ENCODE results near the gene ROR2. TPM values are rescaled to one million over a fixed set of nuclear protein-coding genes. Genes with fewer than 3 reads are reported as not detected.
"Not testable (repeated sequence)": the region's sequence is repeated elsewhere in the genome, so short reads cannot be mapped to it uniquely, and the experiment has no call there.

Gene ROR2
- total RNA-seq, 1 experiment from 2014 or later = 0.11 TPM

GRCh38 chr9:91654527-91654926, 295.5 kb downstream of the ROR2 start:
- in situ Hi-C loops (cut with HindIII; ENCODE audit: low pct_unique_long_range_greater_than_20kb, low sequenced_read_pairs) = no loop called here
- no peak for DNase-seq (ENCODE audit: low read depth, low spot score)

GRCh38 chr9:91647371-91647770, 302.7 kb downstream of the ROR2 start:
- in situ Hi-C loops (cut with HindIII; ENCODE audit: low pct_unique_long_range_greater_than_20kb, low sequenced_read_pairs) = no loop called here
- no peak for DNase-seq (ENCODE audit: low read depth, low spot score)

- in situ Hi-C loops (cut with HindIII; ENCODE audit: low pct_unique_long_range_greater_than_20kb, low sequenced_read_pairs) = no loop called here
- no peak for DNase-seq (ENCODE audit: low read depth, low spot score)
Measured at GRCh38 chr9:91646702-91647101, 303.3 kb downstream of the ROR2 start.

GRCh38 chr9:91644433-91644832, 305.6 kb downstream of the ROR2 start:
- DNase-seq (ENCODE audit: low read depth, low spot score) = no peak
- in situ Hi-C loops (cut with HindIII; ENCODE audit: low pct_unique_long_range_greater_than_20kb, low sequenced_read_pairs) = no loop called here

- in situ Hi-C loops (cut with HindIII; ENCODE audit: low pct_unique_long_range_greater_than_20kb, low sequenced_read_pairs) = no loop called here
- no peak for DNase-seq (ENCODE audit: low read depth, low spot score)
Measured at GRCh38 chr9:91643481-91644077, 306.4 kb downstream of the ROR2 start.

- no peak for DNase-seq (ENCODE audit: low read depth, low spot score)
- in situ Hi-C loops (cut with HindIII; ENCODE audit: low pct_unique_long_range_greater_than_20kb, low sequenced_read_pairs) = no loop called here
Measured at GRCh38 chr9:91642771-91643170, 307.3 kb downstream of the ROR2 start.

GRCh38 chr9:91640428-91640827, 309.6 kb downstream of the ROR2 start:
- no peak for DNase-seq (ENCODE audit: low read depth, low spot score)
- in situ Hi-C loops (cut with HindIII; ENCODE audit: low pct_unique_long_range_greater_than_20kb, low sequenced_read_pairs) = no loop called here

- in situ Hi-C loops (cut with HindIII; ENCODE audit: low pct_unique_long_range_greater_than_20kb, low sequenced_read_pairs) = no loop called here
- no peak for DNase-seq (ENCODE audit: low read depth, low spot score)
Measured at GRCh38 chr9:91639054-91639453, 311.0 kb downstream of the ROR2 start.

GRCh38 chr9:91634832-91635231, 315.2 kb downstream of the ROR2 start:
- in situ Hi-C loops (cut with HindIII; ENCODE audit: low pct_unique_long_range_greater_than_20kb, low sequenced_read_pairs); DNase-seq (ENCODE audit: low read depth, low spot score): not testable (repeated sequence)

GRCh38 chr9:91629718-91630117, 320.3 kb downstream of the ROR2 start:
- in situ Hi-C loops (cut with HindIII; ENCODE audit: low pct_unique_long_range_greater_than_20kb, low sequenced_read_pairs) = no loop called here

GRCh38 chr9:91628892-91629291, 321.1 kb downstream of the ROR2 start:
- no peak for DNase-seq (ENCODE audit: low read depth, low spot score)
- in situ Hi-C loops (cut with HindIII; ENCODE audit: low pct_unique_long_range_greater_than_20kb, low sequenced_read_pairs) = no loop called here

More at GRCh38 chr9:91629718-91630117, 320.3 kb downstream of the ROR2 start:
- DNase-seq (ENCODE audit: low read depth, low spot score) = no peak

GRCh38 chr9:91625331-91625730, 324.7 kb downstream of the ROR2 start:
- DNase-seq (ENCODE audit: low read depth, low spot score) = no peak
- in situ Hi-C loops (cut with HindIII; ENCODE audit: low pct_unique_long_range_greater_than_20kb, low sequenced_read_pairs) = no loop called here

- in situ Hi-C loops (cut with HindIII; ENCODE audit: low pct_unique_long_range_greater_than_20kb, low sequenced_read_pairs) = no loop called here
- no peak for DNase-seq (ENCODE audit: low read depth, low spot score)
Measured at GRCh38 chr9:91623004-91623403, 327.0 kb downstream of the ROR2 start.

- DNase-seq (ENCODE audit: low read depth, low spot score); in situ Hi-C loops (cut with HindIII; ENCODE audit: low pct_unique_long_range_greater_than_20kb, low sequenced_read_pairs): not testable (repeated sequence)
Measured at GRCh38 chr9:91622121-91622520, 327.9 kb downstream of the ROR2 start.

GRCh38 chr9:91614044-91614443, 336.0 kb downstream of the ROR2 start:
- DNase-seq (ENCODE audit: low read depth, low spot score); in situ Hi-C loops (cut with HindIII; ENCODE audit: low pct_unique_long_range_greater_than_20kb, low sequenced_read_pairs): not testable (repeated sequence)

- no peak for DNase-seq (ENCODE audit: low read depth, low spot score)
- in situ Hi-C loops (cut with HindIII; ENCODE audit: low pct_unique_long_range_greater_than_20kb, low sequenced_read_pairs) = no loop called here
Measured at GRCh38 chr9:91611582-91611981, 338.4 kb downstream of the ROR2 start.

- in situ Hi-C loops (cut with HindIII; ENCODE audit: low pct_unique_long_range_greater_than_20kb, low sequenced_read_pairs) = no loop called here
- no peak for DNase-seq (ENCODE audit: low read depth, low spot score)
Measured at GRCh38 chr9:91606255-91606995, 343.6 kb downstream of the ROR2 start.

GRCh38 chr9:91604451-91605179, 345.4 kb downstream of the ROR2 start:
- no peak for DNase-seq (ENCODE audit: low read depth, low spot score)
- in situ Hi-C loops (cut with HindIII; ENCODE audit: low pct_unique_long_range_greater_than_20kb, low sequenced_read_pairs) = no loop called here

GRCh38 chr9:91603932-91604331, 346.1 kb downstream of the ROR2 start:
- no peak for DNase-seq (ENCODE audit: low read depth, low spot score)
- in situ Hi-C loops (cut with HindIII; ENCODE audit: low pct_unique_long_range_greater_than_20kb, low sequenced_read_pairs) = no loop called here
